GM23338 (cell line): ENCODE results near the gene SPRR2B. TPM values are rescaled to one million over a fixed set of nuclear protein-coding genes. Genes with fewer than 3 reads are reported as not detected.

Experiments used
- ATAC-seq: fragments of 200-7000 bp; cut with Tn5 transposase; 3 replicates; pipeline ENCODE4 v1.9.1; 2020
- DNase-seq: peaks from one replicate; pipeline ENCODE4 v3.0.0-alpha.2; 2015; ENCODE audit warnings: low spot score
- H2AFZ ChIP-seq: fragments of 200-600 bp; sonication (generic); 2 replicates; pipeline ENCODE4 v1.8.0; 2016; ENCODE audit warnings: antibody characterized with exemption, mild to moderate bottlenecking, moderate library complexity
- H3F3A ChIP-seq: fragments of 200-600 bp; sonication (generic); replicated peaks from 2 replicates; pipeline ENCODE4 v1.8.0; 2017; ENCODE audit warnings: antibody characterized with exemption, mixed run types, low read depth
- H3K27ac ChIP-seq: fragments of 200-600 bp; sonication (generic); 2 replicates; pipeline ENCODE4 v1.6.1; 2016; ENCODE audit warnings: low read depth
- H3K27me3 ChIP-seq: fragments of 200-600 bp; sonication (generic); 2 replicates; pipeline ENCODE4 v1.8.0; 2016; ENCODE audit warnings: mild to moderate bottlenecking, mixed run types, moderate library complexity; ENCODE audit not compliant: insufficient read depth
- H3K36me3 ChIP-seq: fragments of 200-600 bp; sonication (generic); 2 replicates; pipeline ENCODE4 v1.8.0; 2016; ENCODE audit warnings: mild to moderate bottlenecking; ENCODE audit not compliant: insufficient read depth
- H3K4me1 ChIP-seq: fragments of 200-600 bp; sonication (generic); 2 replicates; pipeline ENCODE4 v1.8.0; 2016; ENCODE audit warnings: mild to moderate bottlenecking, moderate library complexity; ENCODE audit not compliant: insufficient read depth
- H3K4me2 ChIP-seq: fragments of 200-600 bp; sonication (generic); 2 replicates; pipeline ENCODE4 v1.7.1; 2017; ENCODE audit warnings: mixed run types
- H3K4me3 ChIP-seq: fragments of 200-600 bp; sonication (generic); 2 replicates; pipeline ENCODE4 v1.6.1; 2016; ENCODE audit warnings: mixed run types
- H3K79me2 ChIP-seq: fragments of 200-600 bp; sonication (generic); replicated peaks from 2 replicates; pipeline ENCODE4 v1.8.0; 2017; ENCODE audit warnings: mild to moderate bottlenecking; ENCODE audit not compliant: insufficient read depth
- H3K9me2 ChIP-seq: fragments of 200-600 bp; sonication (generic); 2 replicates; pipeline ENCODE4 v1.8.0; 2017; ENCODE audit not compliant: insufficient read depth
- H4K20me1 ChIP-seq: fragments of 200-600 bp; sonication (generic); replicated peaks from 2 replicates; pipeline ENCODE4 v1.8.0; 2017; ENCODE audit warnings: mild to moderate bottlenecking; ENCODE audit not compliant: insufficient read depth
- H3K27ac Mint-ChIP-seq: 2 replicates; pipeline ENCODE4 v1.8.0; 2020; ENCODE audit warnings: inconsistent platforms, mild to moderate bottlenecking, moderate library complexity, mixed read lengths
- H3K27me3 Mint-ChIP-seq: 3 replicates; pipeline ENCODE4 v1.8.0; 2022; ENCODE audit warnings: low read depth, mild to moderate bottlenecking, moderate library complexity, mixed read lengths, inconsistent platforms; ENCODE audit not compliant: insufficient read depth, poor library complexity
- H3K36me3 Mint-ChIP-seq: 3 replicates; pipeline ENCODE4 v1.8.0; 2021; ENCODE audit warnings: low read depth, mild to moderate bottlenecking, inconsistent platforms, moderate library complexity, mixed read lengths
- H3K4me1 Mint-ChIP-seq: 3 replicates; pipeline ENCODE4 v1.8.0; 2020; ENCODE audit warnings: mild to moderate bottlenecking, inconsistent platforms, mixed read lengths
- H3K4me3 Mint-ChIP-seq: 3 replicates; pipeline ENCODE4 v1.8.0; 2021; ENCODE audit warnings: moderate library complexity, mild to moderate bottlenecking, inconsistent platforms, mixed read lengths
- H3K9me3 Mint-ChIP-seq: 3 replicates; pipeline ENCODE4 v1.8.0; 2020; ENCODE audit warnings: moderate library complexity, mild to moderate bottlenecking, inconsistent platforms, mixed read lengths
- CREB1 ChIP-seq: fragments of 250-450 bp; sonication (Bioruptor Pico); IDR thresholded peaks from 2 replicates; pipeline ENCODE4 v1.5.0; 2020; ENCODE audit warnings: low read depth, mild to moderate bottlenecking, moderate library complexity
- CTCF ChIP-seq, 2 experiments: fragments of 200-600 bp in 1 of 2; sonication (generic) in 1 of 2; conservative IDR thresholded peaks; 2 replicates each; pipeline versions ENCODE4 v1.5.1 to v1.6.1; 2016 to 2017; ENCODE audit warnings: antibody characterized with exemption in 2 of 2, low read depth in 2 of 2, mild to moderate bottlenecking in 2 of 2, moderate library complexity in 1 of 2
- ETS1 ChIP-seq: IDR thresholded peaks from 2 replicates; pipeline ENCODE4 v1.6.1; 2016; ENCODE audit warnings: antibody characterized with exemption
- EZH2 ChIP-seq: fragments of 200-600 bp; sonication (generic); IDR thresholded peaks from one replicate; pipeline ENCODE4 v1.8.0; 2017; ENCODE audit warnings: antibody characterized with exemption, mild to moderate bottlenecking, low read depth; ENCODE audit not compliant: unreplicated experiment
- EZH2phosphoT487 ChIP-seq: fragments of 200-600 bp; sonication (generic); IDR thresholded peaks from one replicate; pipeline ENCODE4 v1.8.1; 2018; ENCODE audit warnings: antibody characterized with exemption; ENCODE audit not compliant: unreplicated experiment
- JUNB ChIP-seq: IDR thresholded peaks from one replicate; pipeline ENCODE4 v1.6.1; 2016; ENCODE audit warnings: antibody characterized with exemption; ENCODE audit not compliant: unreplicated experiment
- NANOG ChIP-seq: IDR thresholded peaks from 2 replicates; pipeline ENCODE4 v1.6.1; 2016; ENCODE audit warnings: antibody characterized with exemption, borderline replicate concordance
- POLR2AphosphoS5 ChIP-seq: IDR thresholded peaks from 2 replicates; pipeline ENCODE4 v1.6.1; 2016; ENCODE audit warnings: antibody characterized with exemption, low read depth
- REST ChIP-seq: IDR thresholded peaks from one replicate; pipeline ENCODE4 v1.6.1; 2018; ENCODE audit warnings: antibody characterized with exemption; ENCODE audit not compliant: unreplicated experiment
- STAT1 ChIP-seq: IDR thresholded peaks from one replicate; pipeline ENCODE4 v1.6.1; 2016; ENCODE audit warnings: antibody characterized with exemption; ENCODE audit not compliant: unreplicated experiment
- ZNF114 ChIP-seq: fragments of 250-450 bp; sonication (Bioruptor Pico); IDR thresholded peaks from 2 replicates; pipeline ENCODE4 v1.5.0; 2020; ENCODE audit warnings: mild to moderate bottlenecking, moderate library complexity
- ZNF331 ChIP-seq: fragments of 250-450 bp; sonication (Bioruptor Pico); IDR thresholded peaks from 2 replicates; pipeline ENCODE4 v1.5.0; 2020; ENCODE audit warnings: low read depth, mild to moderate bottlenecking, moderate library complexity
- ZNF462 ChIP-seq: fragments of 250-450 bp; sonication (Bioruptor Pico); IDR thresholded peaks from 2 replicates; pipeline ENCODE4 v1.5.0; 2020; ENCODE audit warnings: mild to moderate bottlenecking, moderate library complexity
- polyA plus RNA-seq: library from polyadenylated mRNA; unstranded; fragments of >200 nt; fragmentation: Nextera tagmentation; extraction: Ambion mirVana; gene quantifications from 2 replicates; pipeline ENCODE4 v1.2.1, GENCODE V29; 2016
- total RNA-seq: library from RNA; depleted of rRNA; stranded (reverse); fragments of >200 nt; shearing (Covaris generic); gene quantifications from 2 replicates; pipeline ENCODE4 v1.2.3, GENCODE V29; 2014

Gene SPRR2B
- total and polyA plus RNA-seq, 2 experiments from 2014 or later, result not detected

- Histone ChIP-seq H3K9me2 (0 out of 2 replicates have a peak, but pooled peaks cover under 1% of the 10 kb centered on the region), H3K4me1 (peaks cover 6% of the 10 kb centered on the region; the same call in 1 of the 2 replicates), H3K36me3 (peaks cover 4% of the 10 kb centered on the region; the same call in 1 of the 2 replicates), H2AFZ (no peak overlapping the region), H3K79me2 (no peaks in the 10 kb centered on the region), H3K4me2 (no peak overlapping the region), H3K27ac (no peak overlapping the region), H3K27me3 (no peaks in the 10 kb centered on the region), H4K20me1 (no peaks in the 10 kb centered on the region), H3F3A (0 out of 2 replicates have a peak, but pooled peaks cover 3% of the 10 kb centered on the region), H3K4me3 (no peak overlapping the region)
- TF ChIP-seq REST (no peak), JUNB (no peak), ETS1 (no peak), ZNF462 (CRISPR knock-in tag) (no peak), EZH2 (no peak), STAT1 (no peak), ZNF331 (CRISPR knock-in tag) (no peak), ZNF114 (CRISPR knock-in tag) (no peak), CREB1 (CRISPR knock-in tag) (no peak), NANOG (no peak), EZH2phosphoT487 (no peak), CTCF (conservative IDR thresholded peaks at IDR 0.05; ENCODE audit: low read depth in 2 of 2) (no peak), POLR2AphosphoS5 (no peak)
- H3K36me3 Mint-ChIP-seq, result peaks cover 25% of the 10 kb centered on the region
- H3K4me1 Mint-ChIP-seq, result peaks cover 42% of the 10 kb centered on the region
- no peaks in the 10 kb centered on the region for H3K27me3 Mint-ChIP-seq
- peak overlapping the region; percentile 69; the same call in 1 of the 2 replicates for H3K27ac Mint-ChIP-seq
- no peak for DNase-seq
- no peak overlapping the region for H3K4me3 Mint-ChIP-seq
- H3K9me3 Mint-ChIP-seq, result peaks cover 35% of the 10 kb centered on the region
- no peak for ATAC-seq
Observed at GRCh38 chr1:153120945-153121344, 49.5 kb upstream of the SPRR2B start.
